SK-N-SH treated with all-trans-retinoic acid at 6 μM for 48 hours (cell line): ENCODE data around the gene TMEM107.

ENCODE experiments used
- ARNTL ChIP-seq: fragments of 450-650 bp; formaldehyde crosslinking; IDR thresholded peaks from 2 replicates; pipeline ENCODE4 v1.5.0; 2020; ENCODE audit warnings: low read depth, mild to moderate bottlenecking, moderate library complexity, borderline replicate concordance
- ESRRG ChIP-seq: fragments of 250-450 bp; sonication (Bioruptor Pico); IDR thresholded peaks from 2 replicates; pipeline ENCODE4 v1.6.1; 2021; ENCODE audit warnings: mild to moderate bottlenecking
- GLIS3 ChIP-seq: fragments of 250-450 bp; sonication (Bioruptor Pico); IDR thresholded peaks from 2 replicates; pipeline ENCODE4 v1.5.0; 2020; ENCODE audit warnings: mild to moderate bottlenecking, moderate library complexity
- ISL1 ChIP-seq: fragments of 250-450 bp; sonication (Bioruptor Pico); IDR thresholded peaks from 2 replicates; pipeline ENCODE4 v2.1.2; 2022; ENCODE audit warnings: mild to moderate bottlenecking, moderate library complexity
- PPARA ChIP-seq: fragments of 250-450 bp; sonication (Bioruptor Pico); IDR thresholded peaks from 2 replicates; pipeline ENCODE4 v1.5.0; 2020; ENCODE audit warnings: mild to moderate bottlenecking, borderline replicate concordance
- RARB ChIP-seq: fragments of 250-450 bp; sonication (Bioruptor Pico); IDR thresholded peaks from 2 replicates; pipeline ENCODE4 v1.8.0; 2021; ENCODE audit warnings: mild to moderate bottlenecking, moderate library complexity
- ZFP3 ChIP-seq: fragments of 250-450 bp; sonication (Bioruptor Pico); IDR thresholded peaks from 2 replicates; pipeline ENCODE4 v1.5.0; 2020; ENCODE audit warnings: mild to moderate bottlenecking, moderate library complexity
- ZNF565 ChIP-seq: fragments of 450-650 bp; formaldehyde crosslinking; conservative IDR thresholded peaks from 2 replicates; pipeline ENCODE4 v1.5.0; 2020; ENCODE audit warnings: low read depth, mild to moderate bottlenecking, moderate library complexity
- ZNF8 ChIP-seq: fragments of 450-650 bp; formaldehyde crosslinking; IDR thresholded peaks from 2 replicates; pipeline ENCODE4 v1.5.0; 2020; ENCODE audit warnings: mild to moderate bottlenecking, moderate library complexity
- TF ChIP-seq, protein P1 (sequence below): fragments of 250-450 bp; sonication (Bioruptor Pico); IDR thresholded peaks from 2 replicates; pipeline ENCODE4 v1.8.0; 2021; ENCODE audit warnings: low read depth, mild to moderate bottlenecking, moderate library complexity, borderline replicate concordance
- TF ChIP-seq, protein P2 (sequence below): fragments of 250-450 bp; sonication (Bioruptor Pico); IDR thresholded peaks from 2 replicates; pipeline ENCODE4 v1.5.1; 2021; ENCODE audit warnings: mild to moderate bottlenecking, moderate library complexity
- TF ChIP-seq, protein P3 (sequence below): fragments of 250-450 bp; sonication (Bioruptor Pico); IDR thresholded peaks from 2 replicates; pipeline ENCODE4 v1.5.1; 2020; ENCODE audit warnings: low read depth, mild to moderate bottlenecking, moderate library complexity

DNA sequence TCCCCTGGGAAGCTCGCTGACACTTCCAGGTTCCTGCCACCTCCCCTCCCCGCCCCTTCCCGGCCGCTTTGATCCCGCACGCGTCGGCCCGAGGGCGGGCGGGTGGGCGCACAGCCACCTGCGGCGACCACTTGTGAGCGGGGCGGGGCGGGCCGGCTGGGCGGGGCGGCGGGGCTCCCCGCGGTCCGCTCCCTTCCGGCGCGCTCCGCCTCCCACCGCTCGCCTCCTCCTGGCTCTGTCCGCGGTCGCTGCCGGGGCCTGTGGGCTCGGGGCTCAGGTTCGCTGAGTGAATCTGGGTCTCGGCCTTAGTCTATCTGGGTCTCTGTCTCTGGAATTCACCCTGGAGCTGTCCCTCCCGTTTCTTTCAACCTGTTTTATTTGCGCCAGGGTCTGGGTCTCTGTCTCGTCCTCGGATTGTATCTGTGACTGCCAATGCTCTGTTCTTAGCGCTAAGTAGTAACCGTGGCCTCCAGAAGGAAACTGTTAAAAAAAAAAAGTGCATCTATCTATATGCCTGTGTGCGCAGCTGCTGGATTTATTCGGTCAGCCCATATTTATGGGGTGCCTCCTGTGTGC is 49.6 kb downstream of the TMEM107 start:
- TF ChIP-seq, protein P1, sequence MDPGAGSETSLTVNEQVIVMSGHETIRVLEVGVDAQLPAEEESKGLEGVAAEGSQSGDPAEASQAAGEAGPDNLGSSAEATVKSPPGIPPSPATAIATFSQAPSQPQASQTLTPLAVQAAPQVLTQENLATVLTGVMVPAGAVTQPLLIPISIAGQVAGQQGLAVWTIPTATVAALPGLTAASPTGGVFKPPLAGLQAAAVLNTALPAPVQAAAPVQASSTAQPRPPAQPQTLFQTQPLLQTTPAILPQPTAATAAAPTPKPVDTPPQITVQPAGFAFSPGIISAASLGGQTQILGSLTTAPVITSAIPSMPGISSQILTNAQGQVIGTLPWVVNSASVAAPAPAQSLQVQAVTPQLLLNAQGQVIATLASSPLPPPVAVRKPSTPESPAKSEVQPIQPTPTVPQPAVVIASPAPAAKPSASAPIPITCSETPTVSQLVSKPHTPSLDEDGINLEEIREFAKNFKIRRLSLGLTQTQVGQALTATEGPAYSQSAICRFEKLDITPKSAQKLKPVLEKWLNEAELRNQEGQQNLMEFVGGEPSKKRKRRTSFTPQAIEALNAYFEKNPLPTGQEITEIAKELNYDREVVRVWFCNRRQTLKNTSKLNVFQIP (CRISPR knock-in tag), result no peak
- TF ChIP-seq ARNTL (CRISPR knock-in tag) (no peak), GLIS3 (CRISPR knock-in tag) (no peak), PPARA (CRISPR knock-in tag) (no peak), ZFP3 (no peak), RARB (CRISPR knock-in tag) (no peak), ZNF8 (CRISPR knock-in tag) (no peak), ESRRG (CRISPR knock-in tag) (no peak), ISL1 (CRISPR knock-in tag) (no peak), ZNF565 (CRISPR knock-in tag) (no peak)
- TF ChIP-seq, protein P2, sequence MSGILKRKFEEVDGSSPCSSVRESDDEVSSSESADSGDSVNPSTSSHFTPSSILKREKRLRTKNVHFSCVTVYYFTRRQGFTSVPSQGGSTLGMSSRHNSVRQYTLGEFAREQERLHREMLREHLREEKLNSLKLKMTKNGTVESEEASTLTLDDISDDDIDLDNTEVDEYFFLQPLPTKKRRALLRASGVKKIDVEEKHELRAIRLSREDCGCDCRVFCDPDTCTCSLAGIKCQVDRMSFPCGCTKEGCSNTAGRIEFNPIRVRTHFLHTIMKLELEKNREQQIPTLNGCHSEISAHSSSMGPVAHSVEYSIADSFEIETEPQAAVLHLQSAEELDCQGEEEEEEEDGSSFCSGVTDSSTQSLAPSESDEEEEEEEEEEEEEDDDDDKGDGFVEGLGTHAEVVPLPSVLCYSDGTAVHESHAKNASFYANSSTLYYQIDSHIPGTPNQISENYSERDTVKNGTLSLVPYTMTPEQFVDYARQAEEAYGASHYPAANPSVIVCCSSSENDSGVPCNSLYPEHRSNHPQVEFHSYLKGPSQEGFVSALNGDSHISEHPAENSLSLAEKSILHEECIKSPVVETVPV (CRISPR knock-in tag), result no peak
- TF ChIP-seq, protein P3, sequence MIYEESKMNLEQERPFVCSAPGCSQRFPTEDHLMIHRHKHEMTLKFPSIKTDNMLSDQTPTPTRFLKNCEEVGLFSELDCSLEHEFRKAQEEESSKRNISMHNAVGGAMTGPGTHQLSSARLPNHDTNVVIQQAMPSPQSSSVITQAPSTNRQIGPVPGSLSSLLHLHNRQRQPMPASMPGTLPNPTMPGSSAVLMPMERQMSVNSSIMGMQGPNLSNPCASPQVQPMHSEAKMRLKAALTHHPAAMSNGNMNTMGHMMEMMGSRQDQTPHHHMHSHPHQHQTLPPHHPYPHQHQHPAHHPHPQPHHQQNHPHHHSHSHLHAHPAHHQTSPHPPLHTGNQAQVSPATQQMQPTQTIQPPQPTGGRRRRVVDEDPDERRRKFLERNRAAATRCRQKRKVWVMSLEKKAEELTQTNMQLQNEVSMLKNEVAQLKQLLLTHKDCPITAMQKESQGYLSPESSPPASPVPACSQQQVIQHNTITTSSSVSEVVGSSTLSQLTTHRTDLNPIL, result no peak
